OCI-LY1 (cell line): ENCODE data around the gene OPN4.

Experiments
- EZH2 ChIP-seq: fragments of 200-600 bp; sonication (generic), shearing (Covaris generic); IDR thresholded peaks from 2 replicates; pipeline ENCODE4 v1.8.0; 2017; ENCODE audit warnings: borderline replicate concordance, mixed run types, mild to moderate bottlenecking, antibody characterized with exemption, low read length, moderate library complexity, mixed read lengths
- TF ChIP-seq, protein P1 (sequence below): fragments of 200-600 bp; sonication (generic), shearing (Covaris generic); IDR thresholded peaks from 2 replicates; pipeline ENCODE4 v1.5.1; 2017; ENCODE audit warnings: mild to moderate bottlenecking, antibody characterized with exemption, low read length, moderate library complexity, mixed read lengths

DNA sequence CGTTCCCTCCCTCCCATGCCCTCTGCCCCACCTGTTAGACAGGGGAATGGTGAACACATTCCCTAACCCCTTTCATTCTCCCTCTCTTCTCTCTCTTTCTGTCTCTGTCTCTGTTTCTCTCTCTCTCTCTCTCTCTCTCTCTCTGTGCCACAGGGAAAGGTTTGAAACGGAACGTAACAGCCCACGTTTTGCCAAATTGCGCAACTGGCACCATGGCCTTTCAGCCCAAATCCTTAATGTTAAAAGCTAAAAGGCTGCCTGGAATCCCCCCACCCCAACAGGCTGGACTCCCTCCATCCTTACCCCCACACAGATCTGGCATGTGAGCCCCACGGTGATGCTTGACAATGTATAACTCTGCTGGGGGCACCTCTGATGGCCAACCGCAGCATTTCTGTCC is 44.8 kb downstream of the OPN4 start:
- TF ChIP-seq, protein P1, sequence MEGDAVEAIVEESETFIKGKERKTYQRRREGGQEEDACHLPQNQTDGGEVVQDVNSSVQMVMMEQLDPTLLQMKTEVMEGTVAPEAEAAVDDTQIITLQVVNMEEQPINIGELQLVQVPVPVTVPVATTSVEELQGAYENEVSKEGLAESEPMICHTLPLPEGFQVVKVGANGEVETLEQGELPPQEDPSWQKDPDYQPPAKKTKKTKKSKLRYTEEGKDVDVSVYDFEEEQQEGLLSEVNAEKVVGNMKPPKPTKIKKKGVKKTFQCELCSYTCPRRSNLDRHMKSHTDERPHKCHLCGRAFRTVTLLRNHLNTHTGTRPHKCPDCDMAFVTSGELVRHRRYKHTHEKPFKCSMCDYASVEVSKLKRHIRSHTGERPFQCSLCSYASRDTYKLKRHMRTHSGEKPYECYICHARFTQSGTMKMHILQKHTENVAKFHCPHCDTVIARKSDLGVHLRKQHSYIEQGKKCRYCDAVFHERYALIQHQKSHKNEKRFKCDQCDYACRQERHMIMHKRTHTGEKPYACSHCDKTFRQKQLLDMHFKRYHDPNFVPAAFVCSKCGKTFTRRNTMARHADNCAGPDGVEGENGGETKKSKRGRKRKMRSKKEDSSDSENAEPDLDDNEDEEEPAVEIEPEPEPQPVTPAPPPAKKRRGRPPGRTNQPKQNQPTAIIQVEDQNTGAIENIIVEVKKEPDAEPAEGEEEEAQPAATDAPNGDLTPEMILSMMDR, result no peak
- no peak for TF ChIP-seq EZH2
